ENCODE results near the gene EPS8L1.

DNA sequence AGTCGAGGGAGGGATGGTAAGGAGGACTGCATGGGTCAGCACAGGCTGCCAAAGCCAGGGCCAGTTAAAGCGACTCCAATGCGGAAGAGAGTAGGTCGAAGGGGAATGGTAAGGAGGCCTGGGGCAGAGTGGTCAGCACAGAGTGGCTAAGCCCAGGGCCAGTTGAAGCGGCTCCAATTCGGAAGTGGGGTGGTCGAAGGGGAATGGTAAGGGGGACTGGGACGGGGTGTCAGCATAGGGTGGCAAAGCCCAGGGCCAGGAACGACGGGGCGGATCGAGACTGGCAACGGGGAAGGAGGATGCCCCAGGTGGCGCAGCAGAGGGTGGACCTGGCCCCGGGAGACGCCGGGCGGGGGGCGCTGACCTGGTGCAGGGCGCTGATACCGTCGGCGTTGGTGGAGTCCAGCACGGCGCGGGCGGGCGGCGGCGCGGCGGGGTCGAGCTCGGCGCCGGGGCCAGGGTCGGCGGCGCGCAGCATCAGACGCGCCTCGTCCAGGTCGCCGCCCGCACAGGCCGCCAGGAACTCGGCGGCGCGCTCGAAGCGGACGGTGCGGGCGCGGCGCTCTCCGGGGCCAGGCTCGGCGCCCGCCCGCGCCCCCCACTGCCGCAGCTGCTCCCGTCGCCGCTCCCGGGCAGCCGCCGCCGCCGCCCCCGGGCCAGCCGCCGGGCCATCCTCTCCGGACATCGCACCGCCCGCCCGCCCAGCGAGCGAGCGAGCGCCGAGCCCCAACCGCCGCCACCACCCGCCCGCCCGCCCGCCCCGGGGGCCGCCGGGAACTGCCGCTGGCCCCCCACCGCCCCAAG lies 41.4 kb downstream of the EPS8L1 start, which contains the start of gene PPP1R12C:
- TF ChIP-seq, protein P1, sequence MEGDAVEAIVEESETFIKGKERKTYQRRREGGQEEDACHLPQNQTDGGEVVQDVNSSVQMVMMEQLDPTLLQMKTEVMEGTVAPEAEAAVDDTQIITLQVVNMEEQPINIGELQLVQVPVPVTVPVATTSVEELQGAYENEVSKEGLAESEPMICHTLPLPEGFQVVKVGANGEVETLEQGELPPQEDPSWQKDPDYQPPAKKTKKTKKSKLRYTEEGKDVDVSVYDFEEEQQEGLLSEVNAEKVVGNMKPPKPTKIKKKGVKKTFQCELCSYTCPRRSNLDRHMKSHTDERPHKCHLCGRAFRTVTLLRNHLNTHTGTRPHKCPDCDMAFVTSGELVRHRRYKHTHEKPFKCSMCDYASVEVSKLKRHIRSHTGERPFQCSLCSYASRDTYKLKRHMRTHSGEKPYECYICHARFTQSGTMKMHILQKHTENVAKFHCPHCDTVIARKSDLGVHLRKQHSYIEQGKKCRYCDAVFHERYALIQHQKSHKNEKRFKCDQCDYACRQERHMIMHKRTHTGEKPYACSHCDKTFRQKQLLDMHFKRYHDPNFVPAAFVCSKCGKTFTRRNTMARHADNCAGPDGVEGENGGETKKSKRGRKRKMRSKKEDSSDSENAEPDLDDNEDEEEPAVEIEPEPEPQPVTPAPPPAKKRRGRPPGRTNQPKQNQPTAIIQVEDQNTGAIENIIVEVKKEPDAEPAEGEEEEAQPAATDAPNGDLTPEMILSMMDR (IDR thresholded peaks at IDR 0.05), result no peak
- TF ChIP-seq POLR2A (IDR thresholded peaks at IDR 0.05; ENCODE audit: low read depth) (no peak), POLR2AphosphoS5 (IDR thresholded peaks at IDR 0.05) (no peak)
